Pancreas (tissue), 10 donors: ENCODE results near the gene CDH2. TPM values are rescaled to one million over a fixed set of nuclear protein-coding genes. Genes with fewer than 3 reads are reported as not detected.

Source experiments
- ATAC-seq, 4 donors: fragments of 200-7000 bp; cut with Tn5 transposase; one replicate each; pipeline versions ENCODE4 v1.8.0 to v1.9.1; 2020; ENCODE audit warnings: mild to moderate bottlenecking in 4 of 4, moderate library complexity in 4 of 4
- DNase-seq, 6 donors: peaks; one replicate each; pipeline ENCODE4 v3.0.0-alpha.2; 2020
- FAIRE-seq: peaks from 2 replicates; lab custom pipeline; 2012; peaks lifted over from hg19 to GRCh38; lab: Jason Lieb, UNC
- H3K27ac ChIP-seq, 4 donors: fragments of 200-600 bp; sonication (generic); 1 replicate in 3 of 4; 2 replicates in 1 of 4; pipeline versions ENCODE4 v1.5.0 to v1.8.0; 2020
- H3K27me3 ChIP-seq, 4 donors: fragments of 200-600 bp; one replicate each; pipeline ENCODE4 v1.8.0; 2021
- H3K36me3 ChIP-seq, 3 donors: fragments of 200-600 bp; sonication (generic) in 1 of 3; one replicate each; pipeline versions ENCODE4 v1.5.0 to v1.8.0; 2020 to 2021
- H3K4me1 ChIP-seq, 3 donors: fragments of 200-600 bp; one replicate each; pipeline ENCODE4 v1.8.0; 2021
- H3K4me3 ChIP-seq, 4 donors: fragments of 200-600 bp; sonication (generic) in 2 of 4; one replicate each; pipeline versions ENCODE4 v1.5.0 to v1.8.0; 2020 to 2021
- H3K9me3 ChIP-seq, 4 donors: fragments of 200-600 bp; one replicate each; pipeline ENCODE4 v1.8.0; 2021
- CTCF ChIP-seq, 4 donors: fragments of 200-600 bp; sonication (generic) in 3 of 4; IDR thresholded peaks; one replicate each; pipeline versions ENCODE4 v1.5.0 to v1.8.0; 2021; ENCODE audit warnings: antibody characterized with exemption in 4 of 4
- WGBS, 2 donors: extraction: QIAGEN DNeasy Blood & Tissue Kit; methylation state at CpG; one replicate each; pipeline ENCODE4 v1.1.7; 2013; 5-methylcytosine and 5-hydroxymethylcytosine counted together
- intact Hi-C, 3 donors: fragments of 100-400 bp; cut with DNase I; formaldehyde crosslinking; loops; one replicate each; pipeline versions ENCODE4 v1.11.1 to v1.14.2; 2022
- polyA plus RNA-seq, 2 donors: library from polyadenylated mRNA; stranded (reverse); fragments of 200-250 nt; gene quantifications; one replicate each; pipeline ENCODE4 v1.2.3, GENCODE V29; 2013
- total RNA-seq, 6 donors: library from RNA; stranded (reverse); fragmentation: NEBNext Ultra II Directional in 4 of 6; extraction: Animal tissue kit (Norgen Biotek cat#: 25700) in 4 of 6; gene quantifications; one replicate each; pipeline versions ENCODE4 v1.2.1 to v1.2.4, GENCODE V29; 2021 to 2023
- donor health status: healthy with polysubstance abuse.
- donor health status: DM: no; HTN: no; CAD: no; lungs with moderate emphysema.
- donor health status: DM: no; HTN: no; CAD: no.
- donor health status: control.
- donor health status: control.
- donor health status: Bipolar disorder and iron deficiency.
- donor health status: DM: yes; HTN: yes; CAD: no.
- donor health status: DM: no; HTN: no; CAD: no.
- donor health status: DM: no; HTN: no; CAD: no.
- donor health status: DM: yes; HTN: yes; CAD: no.

Gene CDH2
- total and polyA plus RNA-seq, 8 donors, result 0.15 to 2.9 (median 0.93) TPM

GRCh38 chr18:27959101-27959500 is 217.8 kb downstream of the CDH2 start:
- H3K27ac ChIP-seq, result no peak overlapping the region
- DNase-seq (no peak), FAIRE-seq (no peak)

GRCh38 chr18:27956001-27956640 is 220.8 kb downstream of the CDH2 start:
- no peaks in the 10 kb centered on the region for H3K27me3 ChIP-seq
- no peaks in the 10 kb centered on the region for H3K4me1 ChIP-seq
- TF ChIP-seq CTCF (IDR thresholded peaks at IDR 0.05), result no peak
- no peaks in the 10 kb centered on the region for H3K9me3 ChIP-seq
- no peak overlapping the region for H3K27ac ChIP-seq
- intact Hi-C loops, result no loop called here
- 53 to 71% methylated on average over 6 of the region's 6 CpGs for WGBS, 2 donors
- no peak overlapping the region for H3K4me3 ChIP-seq
- DNase-seq, result no peak
- H3K36me3 ChIP-seq, result no peaks in the 10 kb centered on the region
- no peak for FAIRE-seq
- no peak for ATAC-seq

More at GRCh38 chr18:27959101-27959500, 217.8 kb downstream of the CDH2 start:
- Histone ChIP-seq H3K4me1 (no peaks in the 10 kb centered on the region), H3K36me3 (no peaks in the 10 kb centered on the region), H3K27me3 (no peaks in the 10 kb centered on the region), H3K9me3 (no peaks in the 10 kb centered on the region), H3K4me3 (no peak overlapping the region)
- ATAC-seq, result no peak
- intact Hi-C loops, result no loop called here
- TF ChIP-seq CTCF (IDR thresholded peaks at IDR 0.05), result no peak

GRCh38 chr18:27954226-27954625 is 222.7 kb downstream of the CDH2 start:
- FAIRE-seq (no peak), ATAC-seq (peak in 1 of 4 donors; percentile 50), DNase-seq (no peak)
- TF ChIP-seq CTCF (IDR thresholded peaks at IDR 0.05), result no peak
- no peak overlapping the region for H3K4me3 ChIP-seq
- no peaks in the 10 kb centered on the region for H3K9me3 ChIP-seq
- H3K27me3 ChIP-seq, result no peaks in the 10 kb centered on the region
- H3K27ac ChIP-seq, result no peak overlapping the region
- 74 to 80% methylated on average over 3 of the region's 3 CpGs for WGBS, 2 donors
- H3K4me1 ChIP-seq, result no peaks in the 10 kb centered on the region
- H3K36me3 ChIP-seq, result no peaks in the 10 kb centered on the region
- intact Hi-C loops, result no loop called here

GRCh38 chr18:27952741-27953140 is 224.2 kb downstream of the CDH2 start:
- H3K9me3 ChIP-seq, result no peaks in the 10 kb centered on the region
- H3K4me3 ChIP-seq, result no peak overlapping the region
- DNase-seq (no peak), ATAC-seq (no peak), FAIRE-seq (no peak)
- H3K4me1 ChIP-seq, result no peaks in the 10 kb centered on the region
- no peaks in the 10 kb centered on the region for H3K36me3 ChIP-seq
- H3K27me3 ChIP-seq, result no peaks in the 10 kb centered on the region
- intact Hi-C loops, result no loop called here
- TF ChIP-seq CTCF (IDR thresholded peaks at IDR 0.05), result no peak
- H3K27ac ChIP-seq, result no peak overlapping the region

GRCh38 chr18:27950648-27951228 is 226.2 kb downstream of the CDH2 start:
- FAIRE-seq (no peak), ATAC-seq (no peak), DNase-seq (no peak)
- Histone ChIP-seq H3K27ac (no peak overlapping the region), H3K36me3 (no peaks in the 10 kb centered on the region), H3K9me3 (no peaks in the 10 kb centered on the region), H3K4me1 (no peaks in the 10 kb centered on the region), H3K27me3 (peaks cover 0 to 4% (median 0%) of the 10 kb centered on the region in 4 donors), H3K4me3 (no peak overlapping the region)
- WGBS, 2 donors, result 77 to 82% methylated on average over 5 of the region's 5 CpGs
- no peak for TF ChIP-seq CTCF (IDR thresholded peaks at IDR 0.05)
- intact Hi-C loops, result no loop called here
